RWPE1 (cell line): ENCODE data around the gene THOC5.
"Not testable (repeated sequence)": the region's sequence is repeated elsewhere in the genome, so short reads cannot be mapped to it uniquely, and the experiment has no call there.

ENCODE experiments used
- CTCF ChIA-PET: fragments of 350-600 bp; sonication (Branson Sonifier 250); formaldehyde crosslinking; extraction: SDS; loops from one replicate; lab custom pipeline; 2021; lab: Yijun Ruan, JAX
- POLR2A ChIA-PET: fragments of 400-600 bp; formaldehyde crosslinking; extraction: SDS; loops from one replicate; lab custom pipeline; 2020; ENCODE audit warnings: antibody characterized with exemption; ENCODE audit not compliant: low non-redundant PET; lab: Yijun Ruan, JAX
- DNase-seq: peaks from one replicate; pipeline ENCODE4 v3.0.0; 2012; ENCODE audit warnings: low spot score
- H3K27ac ChIP-seq: fragments of 450-650 bp; 2 replicates; pipeline ENCODE4 v1.5.1; 2017
- TF ChIP-seq, protein P1 (sequence below): fragments of 450-650 bp; conservative IDR thresholded peaks from 2 replicates; pipeline ENCODE4 v1.5.1; 2017; ENCODE audit warnings: low read depth, mild to moderate bottlenecking

Gene THOC5

DNA sequence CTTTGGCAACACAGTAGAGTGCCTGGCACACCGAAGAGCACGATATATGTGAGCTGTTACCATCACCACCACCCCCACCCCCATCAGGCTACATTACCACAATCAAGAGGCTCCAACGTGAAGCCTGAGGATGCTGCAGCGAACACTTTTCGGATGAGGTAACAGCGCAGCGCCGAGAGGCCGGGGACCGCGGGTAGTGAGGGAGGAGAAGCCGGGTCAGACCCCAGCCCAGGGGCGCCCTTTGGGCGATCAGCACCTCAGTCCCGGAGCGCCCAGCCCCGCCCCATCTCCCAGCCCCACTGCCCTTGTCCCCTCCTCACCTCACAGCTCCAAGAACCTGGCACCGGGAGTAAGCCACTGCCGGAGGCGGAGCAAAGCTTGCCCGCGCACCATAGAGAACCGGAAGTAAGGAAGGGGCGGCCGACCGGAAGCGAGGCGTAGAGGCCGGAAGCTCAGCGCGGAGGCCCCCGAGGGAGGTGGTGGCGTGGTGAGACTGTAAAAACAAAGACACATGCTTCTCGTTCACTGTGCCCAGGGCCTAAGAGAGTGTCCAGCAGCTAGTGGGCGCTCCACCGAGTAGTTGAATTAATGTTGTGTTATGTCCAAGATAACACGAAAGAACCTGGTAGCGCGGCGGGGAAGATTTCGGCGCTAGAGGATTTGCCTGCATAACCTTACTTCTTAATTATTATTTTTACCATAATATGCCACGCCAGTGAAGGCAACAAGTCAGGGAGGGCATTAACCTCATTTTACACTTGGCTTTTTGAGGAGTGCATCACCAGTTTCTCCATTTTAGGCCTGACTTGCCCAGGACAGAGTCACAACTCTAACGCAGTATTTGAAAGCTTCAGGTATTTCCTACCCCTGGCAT, at the start of gene THOC5:
Gene THOC5 (minus strand): TSS at position 407 of the 874 bp plus-strand sequence. CDS start 4,610 bp downstream, outside the sequence.
- TF ChIP-seq, protein P1, sequence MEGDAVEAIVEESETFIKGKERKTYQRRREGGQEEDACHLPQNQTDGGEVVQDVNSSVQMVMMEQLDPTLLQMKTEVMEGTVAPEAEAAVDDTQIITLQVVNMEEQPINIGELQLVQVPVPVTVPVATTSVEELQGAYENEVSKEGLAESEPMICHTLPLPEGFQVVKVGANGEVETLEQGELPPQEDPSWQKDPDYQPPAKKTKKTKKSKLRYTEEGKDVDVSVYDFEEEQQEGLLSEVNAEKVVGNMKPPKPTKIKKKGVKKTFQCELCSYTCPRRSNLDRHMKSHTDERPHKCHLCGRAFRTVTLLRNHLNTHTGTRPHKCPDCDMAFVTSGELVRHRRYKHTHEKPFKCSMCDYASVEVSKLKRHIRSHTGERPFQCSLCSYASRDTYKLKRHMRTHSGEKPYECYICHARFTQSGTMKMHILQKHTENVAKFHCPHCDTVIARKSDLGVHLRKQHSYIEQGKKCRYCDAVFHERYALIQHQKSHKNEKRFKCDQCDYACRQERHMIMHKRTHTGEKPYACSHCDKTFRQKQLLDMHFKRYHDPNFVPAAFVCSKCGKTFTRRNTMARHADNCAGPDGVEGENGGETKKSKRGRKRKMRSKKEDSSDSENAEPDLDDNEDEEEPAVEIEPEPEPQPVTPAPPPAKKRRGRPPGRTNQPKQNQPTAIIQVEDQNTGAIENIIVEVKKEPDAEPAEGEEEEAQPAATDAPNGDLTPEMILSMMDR: peak; percentile 80
- peak within 1 kb of the TSS; percentile 80 for H3K27ac ChIP-seq
- POLR2A ChIA-PET: interaction anchor here (0.6 to 1.0 kb wide), 4 partner anchors 26 to 1907 kb away, joined by 3 to 7 read pairs (median 4); no protein-coding TSS in a partner anchor
- peak; percentile 85 for DNase-seq
- CTCF ChIA-PET: interaction anchor here (0.6 to 1.0 kb wide), 6 partner anchors 10 to 55 kb away, joined by 3 to 8 read pairs (median 3); no protein-coding TSS in a partner anchor

DNA sequence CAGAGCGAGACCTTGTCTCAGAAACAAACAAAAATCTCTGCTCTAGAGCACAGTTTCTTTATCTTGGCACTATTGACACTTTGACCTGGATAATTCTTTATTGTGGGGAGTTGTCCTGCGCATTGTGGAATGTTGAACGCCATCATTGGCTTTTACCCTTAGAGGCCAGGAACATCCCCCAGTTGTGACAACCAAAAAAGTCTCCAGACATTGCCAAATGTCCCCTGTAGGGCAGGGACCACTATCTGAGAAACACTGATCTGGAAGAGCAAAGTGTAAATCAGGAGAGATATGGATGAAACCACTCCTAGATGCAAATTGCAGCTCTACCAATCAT, 45.1 kb upstream of the THOC5 start:
- TF ChIP-seq, protein P1: no peak
- DNase-seq: no peak
- ChIA-PET CTCF (no interaction called here), POLR2A (no interaction called here)
- no peak overlapping the region for H3K27ac ChIP-seq

DNA sequence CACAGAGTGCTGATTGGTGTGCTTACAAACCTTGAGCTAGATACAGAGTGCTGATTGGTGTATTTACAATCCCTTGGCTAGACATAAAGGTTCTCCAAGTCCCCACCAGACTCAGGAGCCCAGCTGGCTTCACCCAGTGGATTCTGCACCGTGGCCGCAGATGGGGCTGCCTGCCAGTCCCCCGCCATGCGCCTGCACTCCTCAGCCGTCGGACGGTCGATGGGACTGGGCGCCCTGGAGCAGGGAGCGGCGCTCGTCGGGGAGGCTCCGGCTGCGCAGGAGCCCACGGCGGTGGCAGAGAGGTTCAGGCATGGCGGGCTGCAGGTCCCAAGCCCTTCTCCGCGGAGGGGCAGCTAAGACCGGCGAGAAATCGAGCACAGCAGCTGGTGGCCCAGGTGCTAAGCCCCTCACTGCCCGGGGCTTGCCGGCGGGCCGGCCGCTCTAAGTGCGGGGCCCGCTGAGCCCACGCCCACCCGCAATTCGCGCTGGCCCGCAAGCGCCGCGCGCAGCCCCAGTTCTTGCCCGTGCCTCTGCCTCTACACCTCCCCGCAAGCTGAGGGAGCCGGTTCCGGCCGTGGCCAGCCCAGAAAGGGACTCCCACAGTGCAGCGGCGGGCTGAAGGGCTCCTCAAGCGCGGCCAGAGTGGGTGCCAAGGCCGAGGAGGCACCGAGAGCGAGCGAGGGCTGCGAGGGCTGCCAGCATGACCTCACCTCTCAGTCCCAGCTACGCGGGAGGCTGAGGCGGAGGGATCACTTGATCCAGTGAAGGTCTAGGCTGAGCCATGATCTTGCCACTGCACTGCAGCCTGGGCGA, 44.5 kb upstream of the THOC5 start:
- DNase-seq, CTCF ChIA-PET, H3K27ac ChIP-seq, POLR2A ChIA-PET: not testable (repeated sequence)

DNA sequence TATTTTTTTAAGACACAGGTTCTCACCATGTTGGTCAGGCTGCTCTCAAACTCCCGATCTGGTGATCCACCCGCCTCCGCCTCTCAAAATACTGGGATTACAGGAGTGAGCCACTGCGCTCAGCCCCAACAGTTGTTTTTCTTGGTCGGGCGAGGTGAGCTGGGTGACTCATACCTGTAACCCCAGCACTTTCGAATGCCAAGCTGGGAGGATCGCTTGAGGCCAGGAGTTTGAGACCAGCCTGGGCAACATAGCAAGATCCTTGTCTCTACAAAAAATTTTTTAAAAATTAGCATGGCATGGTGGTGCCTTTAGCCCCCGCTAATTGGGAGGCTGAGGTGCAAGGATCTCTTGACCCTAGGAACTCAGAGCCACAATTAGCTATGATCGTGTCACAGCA, 42.9 kb upstream of the THOC5 start:
- TF ChIP-seq, protein P1: no peak
- no peak for DNase-seq
- no peak overlapping the region for H3K27ac ChIP-seq
- CTCF ChIA-PET: no interaction called here
- POLR2A ChIA-PET: no interaction called here

DNA sequence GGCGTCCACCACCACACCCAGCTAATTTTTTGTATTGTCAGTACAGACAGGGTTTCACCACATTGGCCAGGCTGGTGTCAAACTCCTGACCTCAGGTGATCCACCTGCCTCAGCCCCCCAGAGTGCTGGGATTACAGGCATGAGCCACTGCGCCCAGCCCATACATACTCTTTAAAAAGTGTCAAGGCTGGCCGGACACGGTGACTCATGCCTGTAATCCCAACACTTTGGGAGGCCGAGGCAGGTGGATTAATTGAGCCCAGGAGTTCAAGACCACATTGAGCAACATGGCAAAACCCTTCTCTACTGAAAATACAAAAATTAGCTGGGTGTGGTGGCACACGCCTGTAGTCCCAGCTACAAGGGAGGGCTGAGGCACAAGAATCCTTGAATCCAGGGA, 40.9 kb upstream of the THOC5 start:
- DNase-seq, POLR2A ChIA-PET, H3K27ac ChIP-seq, CTCF ChIA-PET: not testable (repeated sequence)

DNA sequence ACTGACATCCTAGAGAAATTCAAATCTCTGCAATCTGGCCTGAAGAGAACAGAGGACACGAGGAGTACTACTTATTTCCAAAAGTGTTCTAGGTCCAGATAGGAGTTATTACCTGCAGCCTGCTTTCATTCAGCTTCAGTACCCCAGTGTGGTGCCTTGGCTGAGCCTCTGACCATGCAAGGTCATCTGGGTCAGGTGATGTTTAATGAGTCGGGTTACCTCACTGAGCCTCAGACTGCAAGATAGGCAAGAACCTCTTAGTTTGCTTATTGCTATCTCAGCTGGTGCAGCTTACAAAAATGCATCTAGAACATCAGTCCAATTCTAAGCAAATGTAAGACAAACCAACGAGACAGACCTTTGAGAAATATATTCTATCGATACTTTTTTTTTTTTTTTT, 40.4 kb upstream of the THOC5 start:
- ChIA-PET POLR2A (no interaction called here), CTCF (no interaction called here)
- TF ChIP-seq, protein P1: no peak
- no peak for DNase-seq
- no peak overlapping the region for H3K27ac ChIP-seq

DNA sequence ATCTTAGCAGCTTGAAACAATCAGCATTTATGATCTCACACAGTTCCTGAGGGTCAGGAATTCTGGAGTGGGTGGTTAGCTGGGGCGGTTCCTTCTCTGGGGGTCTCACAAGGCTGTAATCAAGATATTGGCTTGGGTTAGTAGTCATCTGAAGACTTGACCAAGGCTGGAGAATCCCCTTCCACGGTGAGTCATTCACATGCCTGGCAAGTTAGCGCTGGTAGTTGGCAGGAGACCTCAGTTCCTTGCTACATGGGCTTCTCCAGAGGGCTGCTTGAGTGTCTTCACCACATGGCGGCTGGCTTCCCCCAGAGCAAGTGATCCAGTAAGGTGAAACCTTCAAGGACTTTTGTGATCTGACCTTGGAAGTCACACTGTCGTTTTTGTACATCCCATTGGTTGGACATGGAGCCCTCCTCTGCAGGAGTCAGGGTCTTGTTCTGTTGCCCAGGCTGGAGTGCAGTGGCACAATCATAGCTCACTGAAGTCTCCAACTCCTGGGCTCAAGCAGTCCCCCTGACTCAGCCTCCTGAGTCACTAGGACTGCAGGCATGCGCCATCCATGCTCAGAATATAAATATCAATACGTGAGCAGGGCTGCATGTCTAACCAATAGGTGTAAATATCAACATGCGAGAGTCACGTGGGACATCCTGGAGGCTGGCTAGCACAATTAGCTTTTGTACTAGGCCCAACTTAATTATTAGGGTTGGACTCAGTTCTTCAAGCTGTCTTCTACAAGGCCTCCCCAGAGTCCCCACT, 34.6 kb upstream of the THOC5 start:
- peak overlapping the region; percentile 66 for H3K27ac ChIP-seq
- peak; percentile 52 for DNase-seq
- ChIA-PET CTCF (interaction anchor here (0.6 to 0.7 kb wide), 4 partner anchors 11 to 1400 kb away, joined by 3 to 6 read pairs (median 4); no protein-coding TSS in a partner anchor), POLR2A (no interaction called here)
- TF ChIP-seq, protein P1: no peak

DNA sequence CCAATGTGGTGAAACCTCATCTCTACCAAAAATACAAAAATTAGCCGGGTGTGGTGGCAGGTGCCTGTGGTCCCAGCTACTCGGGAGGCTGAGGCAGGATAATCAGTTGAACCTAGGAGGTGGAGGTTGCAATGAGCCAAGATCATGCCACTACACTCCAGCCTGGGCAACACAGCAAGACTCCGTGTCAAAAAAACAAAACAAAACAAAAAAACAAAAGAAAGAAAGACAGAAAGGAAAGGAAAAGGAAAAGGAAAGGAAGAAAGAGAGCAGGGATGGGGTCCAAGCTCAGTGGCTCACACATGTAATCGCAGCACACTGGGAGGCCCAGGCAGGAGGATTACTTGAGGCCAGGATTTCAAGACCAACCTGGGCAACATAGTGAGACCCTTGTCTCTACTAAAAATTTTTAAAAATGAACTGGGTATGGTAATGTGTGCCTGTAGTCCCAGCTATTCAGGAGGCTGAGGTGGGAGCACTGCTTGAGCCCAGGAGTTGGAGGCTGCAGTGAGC, 32.7 kb upstream of the THOC5 start:
- CTCF ChIA-PET, POLR2A ChIA-PET, H3K27ac ChIP-seq, DNase-seq: not testable (repeated sequence)
